Measurements from ENCODE around the gene FRMD4A.

- TF ChIP-seq POLR2AphosphoS5 (IDR thresholded peaks at IDR 0.05) (no peak), CTCF (IDR thresholded peaks at IDR 0.05) (no peak), POLR2A (IDR thresholded peaks at IDR 0.05) (no peak), EP300 (IDR thresholded peaks at IDR 0.05) (no peak)
These were observed 469.8 kb downstream of the FRMD4A start for GRCh38 chr10:13860886-13861285.

Measured in upper lobe of left lung (tissue), 4 donors.